Pancreas (tissue), 10 donors: ENCODE data around the gene PCDHGA2. TPM values are rescaled to one million over a fixed set of nuclear protein-coding genes. Genes with fewer than 3 reads are reported as not detected.

Source experiments
- ATAC-seq, 4 donors: fragments of 200-7000 bp; cut with Tn5 transposase; one replicate each; pipeline versions ENCODE4 v1.8.0 to v1.9.1; 2020; ENCODE audit warnings: mild to moderate bottlenecking in 4 of 4, moderate library complexity in 4 of 4
- DNase-seq, 6 donors: peaks; one replicate each; pipeline ENCODE4 v3.0.0-alpha.2; 2020
- FAIRE-seq: peaks from 2 replicates; lab custom pipeline; 2012; peaks lifted over from hg19 to GRCh38; lab: Jason Lieb, UNC
- H3K27ac ChIP-seq, 4 donors: fragments of 200-600 bp; sonication (generic); 1 replicate in 3 of 4; 2 replicates in 1 of 4; pipeline versions ENCODE4 v1.5.0 to v1.8.0; 2020
- H3K27me3 ChIP-seq, 4 donors: fragments of 200-600 bp; one replicate each; pipeline ENCODE4 v1.8.0; 2021
- H3K36me3 ChIP-seq, 3 donors: fragments of 200-600 bp; sonication (generic) in 1 of 3; one replicate each; pipeline versions ENCODE4 v1.5.0 to v1.8.0; 2020 to 2021
- H3K4me1 ChIP-seq, 3 donors: fragments of 200-600 bp; one replicate each; pipeline ENCODE4 v1.8.0; 2021
- H3K4me3 ChIP-seq, 4 donors: fragments of 200-600 bp; sonication (generic) in 2 of 4; one replicate each; pipeline versions ENCODE4 v1.5.0 to v1.8.0; 2020 to 2021
- H3K9me3 ChIP-seq, 4 donors: fragments of 200-600 bp; one replicate each; pipeline ENCODE4 v1.8.0; 2021
- WGBS, 2 donors: extraction: QIAGEN DNeasy Blood & Tissue Kit; methylation state at CpG; one replicate each; pipeline ENCODE4 v1.1.7; 2013; 5-methylcytosine and 5-hydroxymethylcytosine counted together
- intact Hi-C, 3 donors: fragments of 100-400 bp; cut with DNase I; formaldehyde crosslinking; loops; one replicate each; pipeline versions ENCODE4 v1.11.1 to v1.14.2; 2022
- polyA plus RNA-seq, 2 donors: library from polyadenylated mRNA; stranded (reverse); fragments of 200-250 nt; gene quantifications; one replicate each; pipeline ENCODE4 v1.2.3, GENCODE V29; 2013
- total RNA-seq, 6 donors: library from RNA; stranded (reverse); fragmentation: NEBNext Ultra II Directional in 4 of 6; extraction: Animal tissue kit (Norgen Biotek cat#: 25700) in 4 of 6; gene quantifications; one replicate each; pipeline versions ENCODE4 v1.2.1 to v1.2.4, GENCODE V29; 2021 to 2023
- TF ChIP-seq, protein P1 (sequence below), 4 donors: fragments of 200-600 bp; sonication (generic) in 3 of 4; IDR thresholded peaks; one replicate each; pipeline versions ENCODE4 v1.5.0 to v1.8.0; 2021; ENCODE audit warnings: antibody characterized with exemption in 4 of 4
- donor health status: healthy with polysubstance abuse.
- donor health status: DM: no; HTN: no; CAD: no; lungs with moderate emphysema.
- donor health status: DM: no; HTN: no; CAD: no.
- donor health status: control.
- donor health status: control.
- donor health status: Bipolar disorder and iron deficiency.
- donor health status: DM: yes; HTN: yes; CAD: no.
- donor health status: DM: no; HTN: no; CAD: no.
- donor health status: DM: no; HTN: no; CAD: no.
- donor health status: DM: yes; HTN: yes; CAD: no.

The PCDHGA2 gene
- total and polyA plus RNA-seq, 8 donors = 0.46 to 2.1 (median 1.3) TPM

DNA sequence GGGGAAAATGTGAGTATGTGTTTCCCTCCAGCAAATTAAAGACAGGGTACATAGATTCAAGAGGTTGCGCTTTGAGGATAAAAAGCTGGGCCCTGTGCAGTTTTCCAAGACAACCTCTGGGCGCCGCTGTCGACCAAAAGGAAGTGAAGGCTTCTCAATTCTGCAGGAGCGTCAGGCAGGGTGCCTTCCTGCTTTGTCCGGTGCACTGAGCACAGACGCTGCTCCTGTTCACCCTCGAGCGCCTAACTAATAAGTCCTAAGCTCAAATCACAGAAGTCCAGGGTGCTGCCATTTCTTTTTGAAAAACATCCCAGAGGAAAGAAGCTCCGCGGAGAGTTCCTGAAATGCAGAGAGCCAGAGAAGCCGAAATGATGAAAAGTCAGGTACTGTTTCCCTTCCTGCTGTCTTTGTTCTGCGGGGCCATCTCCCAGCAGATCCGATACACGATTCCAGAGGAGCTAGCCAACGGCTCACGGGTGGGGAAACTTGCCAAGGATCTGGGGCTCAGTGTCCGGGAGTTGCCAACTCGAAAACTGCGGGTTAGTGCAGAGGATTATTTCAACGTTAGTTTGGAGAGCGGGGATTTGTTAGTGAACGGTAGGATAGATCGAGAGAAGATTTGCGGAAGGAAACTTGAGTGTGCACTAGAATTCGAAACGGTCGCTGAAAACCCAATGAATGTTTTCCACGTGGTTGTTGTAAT, 11.5 kb downstream of the PCDHGA2 start, which contains the start of gene PCDHGB1:
TSS of gene PCDHGB1 (plus strand) at position 183 of the 703 bp plus-strand sequence. CDS start at position 345, 162 bp downstream.
- WGBS, 2 donors = 22 to 24% methylated on average over 29 of the region's 29 CpGs
- FAIRE-seq (no peak), ATAC-seq (peak; percentile 46 to 91 (median 74)), DNase-seq (peak in 1 of 6 donors; percentile 36)
- Histone ChIP-seq H3K4me1 (no peaks in the 10 kb centered on the region), H3K4me3 (peak within 1 kb of the TSS in 1 of 4 donors; percentile 22), H3K27ac (no peak within 1 kb of the TSS), H3K36me3 (no peaks in the 10 kb centered on the region), H3K9me3 (peaks cover 0 to 10% (median 4%) of the 10 kb centered on the region in 4 donors), H3K27me3 (peaks cover 0 to 5% (median 0%) of the 10 kb centered on the region in 4 donors)
- TF ChIP-seq, protein P1, sequence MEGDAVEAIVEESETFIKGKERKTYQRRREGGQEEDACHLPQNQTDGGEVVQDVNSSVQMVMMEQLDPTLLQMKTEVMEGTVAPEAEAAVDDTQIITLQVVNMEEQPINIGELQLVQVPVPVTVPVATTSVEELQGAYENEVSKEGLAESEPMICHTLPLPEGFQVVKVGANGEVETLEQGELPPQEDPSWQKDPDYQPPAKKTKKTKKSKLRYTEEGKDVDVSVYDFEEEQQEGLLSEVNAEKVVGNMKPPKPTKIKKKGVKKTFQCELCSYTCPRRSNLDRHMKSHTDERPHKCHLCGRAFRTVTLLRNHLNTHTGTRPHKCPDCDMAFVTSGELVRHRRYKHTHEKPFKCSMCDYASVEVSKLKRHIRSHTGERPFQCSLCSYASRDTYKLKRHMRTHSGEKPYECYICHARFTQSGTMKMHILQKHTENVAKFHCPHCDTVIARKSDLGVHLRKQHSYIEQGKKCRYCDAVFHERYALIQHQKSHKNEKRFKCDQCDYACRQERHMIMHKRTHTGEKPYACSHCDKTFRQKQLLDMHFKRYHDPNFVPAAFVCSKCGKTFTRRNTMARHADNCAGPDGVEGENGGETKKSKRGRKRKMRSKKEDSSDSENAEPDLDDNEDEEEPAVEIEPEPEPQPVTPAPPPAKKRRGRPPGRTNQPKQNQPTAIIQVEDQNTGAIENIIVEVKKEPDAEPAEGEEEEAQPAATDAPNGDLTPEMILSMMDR (IDR thresholded peaks at IDR 0.05) = peak in 2 of 4 donors; percentile 14 to 17
- intact Hi-C loops = no loop called here

DNA sequence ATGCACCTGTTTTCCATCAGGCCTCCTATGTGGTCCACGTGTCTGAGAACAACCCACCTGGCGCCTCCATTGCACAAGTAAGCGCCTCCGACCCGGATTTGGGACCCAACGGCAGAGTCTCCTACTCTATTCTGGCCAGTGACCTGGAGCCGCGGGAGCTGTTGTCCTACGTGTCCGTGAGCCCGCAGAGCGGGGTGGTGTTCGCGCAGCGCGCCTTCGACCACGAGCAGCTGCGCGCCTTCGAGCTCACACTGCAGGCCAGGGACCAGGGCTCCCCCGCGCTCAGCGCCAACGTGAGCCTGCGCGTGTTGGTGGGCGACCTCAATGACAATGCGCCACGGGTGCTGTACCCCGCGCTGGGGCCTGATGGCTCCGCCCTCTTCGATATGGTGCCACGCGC, 13.0 kb downstream of the PCDHGA2 start:
- ATAC-seq (no peak), FAIRE-seq (no peak), DNase-seq (no peak)
- no peak overlapping the region for H3K4me3 ChIP-seq
- 28 to 31% methylated on average over 30 to 35 of the region's 36 CpGs for WGBS, 2 donors
- peaks cover 0 to 5% (median 0%) of the 10 kb centered on the region in 4 donors for H3K27me3 ChIP-seq
- no peaks in the 10 kb centered on the region for H3K4me1 ChIP-seq
- intact Hi-C loops = no loop called here
- no peaks in the 10 kb centered on the region for H3K36me3 ChIP-seq
- no peak overlapping the region for H3K27ac ChIP-seq
- peaks cover 0 to 10% (median 4%) of the 10 kb centered on the region in 4 donors for H3K9me3 ChIP-seq
- TF ChIP-seq, protein P1 (IDR thresholded peaks at IDR 0.05) = no peak

DNA sequence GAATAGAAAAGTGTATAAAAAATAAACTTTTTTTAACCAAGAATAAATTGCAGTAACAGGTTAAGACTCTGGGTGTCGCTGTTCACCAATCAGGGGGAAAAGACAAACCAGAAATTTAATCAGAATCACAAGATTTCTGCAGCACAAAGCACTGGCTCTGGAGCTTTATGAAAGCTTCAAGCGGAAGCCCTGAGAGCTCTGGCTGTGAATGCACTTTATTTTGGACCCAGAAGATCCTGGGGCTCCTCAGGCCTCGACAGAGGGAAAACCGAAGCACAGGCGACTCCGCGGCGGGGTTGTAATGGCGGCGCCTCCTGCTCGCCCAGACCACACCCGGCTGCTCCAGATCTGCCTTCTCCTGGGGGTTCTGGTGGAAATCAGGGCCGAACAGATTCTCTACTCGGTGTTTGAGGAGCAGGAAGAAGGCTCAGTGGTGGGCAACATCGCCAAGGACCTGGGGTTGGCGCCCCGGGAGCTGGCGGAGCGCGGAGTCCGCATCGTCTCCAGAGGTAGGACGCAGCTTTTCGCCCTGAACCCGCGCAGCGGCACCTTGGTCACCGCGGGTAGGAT, 16.4 kb downstream of the PCDHGA2 start, which contains the start of gene PCDHGA4:
TSS of gene PCDHGA4 (plus strand) at position 122 of the 570 bp plus-strand sequence. CDS start at position 209, 87 bp downstream.
- DNase-seq (no peak), FAIRE-seq (no peak), ATAC-seq (peak in 2 of 4 donors; percentile 11 to 41)
- no peaks in the 10 kb centered on the region for H3K27me3 ChIP-seq
- H3K4me1 ChIP-seq = no peaks in the 10 kb centered on the region
- intact Hi-C loops = no loop called here
- H3K4me3 ChIP-seq = peak within 1 kb of the TSS in 2 of 4 donors; percentile 11 to 20
- H3K27ac ChIP-seq = no peak within 1 kb of the TSS
- TF ChIP-seq, protein P1 (IDR thresholded peaks at IDR 0.05) = peak in 2 of 4 donors; percentile 2 to 15
- H3K9me3 ChIP-seq = peaks cover 0 to 15% (median 4%) of the 10 kb centered on the region in 4 donors
- no peaks in the 10 kb centered on the region for H3K36me3 ChIP-seq
- WGBS, 2 donors = 12 to 17% methylated on average over 29 of the region's 29 CpGs

DNA sequence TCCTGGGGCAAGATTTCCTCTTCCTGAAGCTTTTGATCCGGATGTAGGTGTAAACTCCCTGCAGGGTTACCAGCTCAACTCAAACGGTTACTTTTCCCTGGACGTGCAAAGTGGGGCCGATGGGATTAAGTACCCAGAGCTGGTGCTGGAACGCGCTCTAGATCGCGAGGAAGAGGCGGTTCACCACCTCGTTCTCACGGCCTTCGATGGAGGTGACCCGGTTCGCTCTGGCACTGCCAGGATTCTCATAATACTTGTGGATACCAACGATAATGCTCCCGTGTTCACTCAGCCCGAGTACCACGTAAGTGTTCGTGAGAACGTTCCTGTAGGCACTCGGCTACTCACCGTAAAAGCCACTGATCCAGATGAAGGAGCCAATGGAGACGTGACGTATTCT, 17.1 kb downstream of the PCDHGA2 start:
- Histone ChIP-seq H3K36me3 (no peaks in the 10 kb centered on the region), H3K9me3 (peaks cover 0 to 19% (median 4%) of the 10 kb centered on the region in 4 donors), H3K4me1 (no peaks in the 10 kb centered on the region), H3K4me3 (peak overlapping the region in 1 of 4 donors; percentile 20), H3K27ac (no peak overlapping the region), H3K27me3 (no peaks in the 10 kb centered on the region)
- 38 to 45% methylated on average over 24 of the region's 24 CpGs for WGBS, 2 donors
- intact Hi-C loops = no loop called here
- ATAC-seq (no peak), FAIRE-seq (no peak), DNase-seq (no peak)
- TF ChIP-seq, protein P1 (IDR thresholded peaks at IDR 0.05) = no peak
